ENCODE results near the gene C1GALT1C1. TPM values are rescaled to one million over a fixed set of nuclear protein-coding genes. Genes with fewer than 3 reads are reported as not detected.

C1GALT1C1 gene
- 30.0 and 30.2 TPM in 2 replicates for total RNA-seq

GRCh38 chrX:120629667-120630537 lies at the start of gene C1GALT1C1:
Gene C1GALT1C1 (minus strand): TSS chrX:120630054. CDS start chrX:120627166, 2,888 bp downstream.

GRCh38 chrX:120603707-120604360 lies 26.0 kb downstream of the C1GALT1C1 start, which contains the start of gene MCTS1:
Gene MCTS1 (plus strand): TSS chrX:120604101. CDS start chrX:120604237, 136 bp downstream.

Other genes starting within 250 kb of the C1GALT1C1 start
- 116 and 175 TPM in 2 replicates for gene LAMP2, start 160.8 kb downstream of the C1GALT1C1 start, total RNA-seq
- 37.3 and 42.0 TPM in 2 replicates for gene CUL4B, start 69.1 kb downstream of the C1GALT1C1 start, total RNA-seq
- gene MCTS1, start 26.0 kb downstream of the C1GALT1C1 start, total RNA-seq: 30.6 and 48.9 TPM in 2 replicates
- not detected in 2 replicates for gene CT47B1, start 245.8 kb upstream of the C1GALT1C1 start, total RNA-seq